MM.1S (cell line): ENCODE results near the gene PPM1B.

Source experiments
- CTCF ChIP-seq: fragments of 300-600 bp; sonication (generic); IDR thresholded peaks from 2 replicates; pipeline ENCODE4 v1.5.1; 2016; ENCODE audit warnings: antibody characterized with exemption, low read length, mixed read lengths
- EZH2 ChIP-seq: fragments of 300-600 bp; sonication (generic); optimal IDR thresholded peaks from 2 replicates; pipeline ENCODE3; 2017; ENCODE audit warnings: low read depth, mild to moderate bottlenecking, antibody characterized with exemption, low read length, mixed read lengths
- EZH2phosphoT487 ChIP-seq: fragments of 300-600 bp; sonication (generic); IDR thresholded peaks from 2 replicates; pipeline ENCODE4 v1.6.1; 2018; ENCODE audit warnings: antibody characterized with exemption, low read length

GRCh38 chr2:44139741-44140140 is 28.9 kb upstream of the PPM1B start:
- TF ChIP-seq CTCF (no peak), EZH2 (no peak), EZH2phosphoT487 (no peak)
